ENCODE results near the gene EXOC2.
"Not testable (repeated sequence)": the region's sequence is repeated elsewhere in the genome, so short reads cannot be mapped to it uniquely, and the experiment has no call there.

The EXOC2 gene

DNA sequence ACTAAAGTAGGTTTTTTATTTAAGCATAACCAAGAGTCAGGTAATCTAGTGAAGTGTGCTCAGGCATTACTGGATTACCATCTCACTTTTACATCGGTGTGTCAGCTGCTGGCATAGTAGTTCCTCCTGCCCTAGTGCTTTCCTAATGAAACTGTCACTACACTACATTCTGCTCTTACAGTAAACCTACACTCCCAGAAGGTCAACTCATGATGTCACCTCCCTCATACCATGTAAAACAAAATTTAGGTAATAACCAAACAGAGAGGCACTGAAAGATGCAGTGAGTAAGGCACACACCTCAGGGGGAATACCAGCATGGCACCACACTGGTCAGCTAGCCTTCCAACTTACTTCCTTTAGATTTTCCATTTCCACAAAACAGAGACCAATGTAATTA lies 59.3 kb downstream of the EXOC2 start:
- DNase-seq: no peak

DNA sequence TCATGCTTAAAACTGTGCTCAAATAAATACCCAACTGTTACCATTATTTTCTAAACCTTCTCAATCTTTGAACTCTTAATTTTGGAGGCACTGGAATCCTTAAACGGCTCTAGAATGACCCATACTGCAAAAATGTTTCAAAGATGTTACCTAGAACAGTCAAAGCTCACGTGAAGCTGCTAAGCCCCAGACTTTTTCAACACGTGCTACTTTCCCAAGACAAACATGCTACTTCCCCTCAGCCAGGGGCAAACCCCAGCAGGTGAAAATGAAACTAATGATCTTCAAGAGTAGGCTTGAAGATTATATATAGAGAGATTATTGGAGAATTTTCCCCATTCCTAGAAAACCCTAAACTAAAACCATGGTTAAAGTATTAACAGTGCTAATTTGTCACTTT lies 64.2 kb downstream of the EXOC2 start:
- DNase-seq: no peak

DNA sequence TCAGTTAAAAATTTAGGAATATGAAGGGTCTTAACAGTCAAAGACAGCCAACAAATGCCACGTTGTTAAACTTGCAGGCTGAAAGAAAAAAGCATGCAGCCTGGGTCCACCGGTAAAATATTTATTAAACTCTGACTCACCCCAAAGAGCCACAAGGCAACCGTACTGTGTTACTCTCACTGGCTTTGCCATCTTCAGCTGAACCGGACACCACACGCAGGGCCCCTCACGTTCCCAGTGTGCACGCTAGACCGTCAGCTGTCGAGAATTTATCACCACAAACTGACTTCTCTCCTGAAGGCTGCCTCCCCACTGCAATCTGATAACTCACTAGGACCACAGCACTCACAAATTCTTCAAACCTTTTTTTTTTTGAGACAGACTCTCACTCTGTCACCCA lies 66.7 kb downstream of the EXOC2 start:
- DNase-seq: no peak

DNA sequence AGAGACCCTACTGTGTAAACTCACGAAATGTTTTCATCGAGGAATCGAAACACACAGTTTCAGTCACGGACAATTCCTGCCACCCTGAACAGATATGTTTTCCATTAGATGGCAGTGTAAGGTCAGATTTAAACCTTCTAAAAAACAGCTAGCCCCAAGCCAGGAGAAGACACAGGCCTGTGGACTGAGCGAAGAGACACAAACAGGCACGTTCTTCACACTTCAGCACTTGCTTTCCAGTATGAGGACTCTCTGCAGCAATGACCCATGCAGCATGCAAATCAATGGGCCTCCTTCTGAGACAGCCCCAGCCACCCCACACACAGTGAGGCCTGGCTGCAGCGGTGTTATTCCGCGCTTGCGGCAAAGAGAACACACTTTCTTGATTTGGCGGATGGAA lies 68.0 kb downstream of the EXOC2 start:
- no peak for DNase-seq

DNA sequence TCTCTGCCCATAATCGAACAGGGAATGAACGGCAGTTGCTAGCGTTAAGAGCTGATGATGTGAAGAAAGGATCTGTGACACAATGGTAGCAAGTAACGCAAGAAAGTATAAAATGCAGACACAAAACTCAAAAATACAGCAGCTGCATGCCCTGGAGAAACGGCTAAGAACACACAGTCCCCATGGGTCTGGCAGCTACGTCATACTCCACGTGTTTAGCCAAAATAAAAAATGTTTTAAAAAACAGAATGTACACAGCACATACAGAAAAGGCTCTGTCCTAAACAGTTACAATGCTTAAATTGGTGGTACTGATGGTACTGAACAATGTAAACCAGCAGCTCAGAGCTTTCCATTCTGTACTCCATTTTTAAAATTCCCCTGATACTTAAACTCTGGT lies 70.5 kb downstream of the EXOC2 start:
- no peak for DNase-seq

DNA sequence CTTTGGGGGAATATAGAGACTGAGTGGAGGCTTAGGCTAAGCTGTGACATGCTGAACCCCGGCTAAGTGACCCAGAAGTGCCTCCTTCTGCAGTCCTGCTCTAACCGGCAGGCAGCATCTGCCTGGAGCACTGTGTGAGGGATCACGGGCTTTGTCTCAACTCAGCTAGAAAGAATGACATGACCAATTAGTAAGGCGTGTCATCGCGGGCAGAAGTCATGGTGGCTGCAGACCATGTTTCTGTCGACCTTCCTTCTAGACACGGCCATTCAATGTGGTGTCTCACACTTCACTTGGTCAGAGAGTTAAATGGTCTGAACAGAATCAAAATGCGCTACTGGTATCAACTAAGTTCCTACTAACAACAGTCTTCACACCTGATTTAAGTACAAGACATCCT lies 71.0 kb downstream of the EXOC2 start:
- DNase-seq: no peak

DNA sequence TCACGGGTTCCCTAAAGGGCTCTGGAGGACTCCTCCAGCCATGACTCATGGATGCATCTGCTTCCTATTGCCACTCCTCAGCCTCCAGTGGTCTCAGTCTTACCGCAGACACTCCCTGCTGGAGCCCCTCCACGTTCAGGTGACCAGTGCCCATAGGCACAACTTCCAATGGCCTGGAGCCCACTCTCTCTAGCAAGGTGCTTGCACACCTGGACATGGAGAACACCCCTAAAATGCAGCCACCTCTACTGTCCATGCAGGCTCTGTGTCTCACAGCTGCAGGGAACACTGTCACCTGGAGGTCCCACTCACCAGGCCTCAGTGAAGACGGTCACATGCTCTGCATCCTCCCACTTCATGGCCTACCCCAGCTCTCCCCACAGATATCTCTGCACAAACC lies 72.0 kb downstream of the EXOC2 start:
- no peak for DNase-seq

DNA sequence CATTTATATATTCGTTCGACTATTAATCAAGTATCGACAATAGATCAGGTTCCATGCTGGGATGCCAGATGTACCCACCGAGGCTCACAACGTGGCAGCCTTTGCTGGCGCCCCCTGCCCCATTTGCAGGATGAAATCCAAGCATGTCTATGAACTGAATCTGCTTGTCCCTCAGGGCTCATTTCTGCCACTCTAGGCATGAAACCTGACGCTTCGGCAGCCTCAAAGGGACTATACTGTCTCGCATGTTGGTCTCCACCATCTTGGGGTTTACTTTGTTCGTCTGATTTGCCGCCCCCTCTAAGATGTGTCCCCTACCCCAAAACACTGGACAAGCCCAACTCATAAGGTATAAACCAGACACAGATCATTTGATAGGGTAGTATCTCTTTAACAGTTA lies 72.8 kb downstream of the EXOC2 start:
- no peak for DNase-seq

DNA sequence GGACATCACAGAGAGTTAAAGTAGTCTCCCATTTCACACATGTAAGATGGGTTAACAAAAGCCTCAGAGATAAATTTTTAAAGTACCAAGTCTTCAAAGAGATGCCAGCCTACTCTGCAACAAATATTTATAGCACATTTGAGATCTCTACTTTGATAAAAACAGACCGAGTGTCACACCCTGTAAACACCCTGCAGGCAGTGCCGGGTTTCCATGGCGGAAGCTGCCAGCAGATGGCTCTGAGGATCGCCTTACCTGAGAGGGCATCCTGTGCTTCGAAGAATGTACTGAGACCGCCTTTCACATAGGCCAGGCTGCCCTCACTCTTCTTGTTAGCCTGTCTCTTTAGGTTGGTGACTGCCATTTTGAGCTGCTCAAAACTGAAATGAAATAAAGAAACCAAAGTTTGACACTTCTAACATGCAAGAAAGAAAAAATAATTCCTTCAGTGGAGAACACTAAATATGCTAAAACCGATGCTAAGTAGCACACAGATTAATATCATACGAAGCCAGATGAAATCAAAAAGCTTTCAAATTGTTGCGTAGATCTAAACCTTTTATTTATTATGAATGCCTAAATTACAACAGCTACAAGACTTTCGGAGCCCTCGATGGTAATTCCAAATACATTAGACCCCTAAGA lies 75.4 kb downstream of the EXOC2 start:
- DNase-seq: peak; percentile 21

DNA sequence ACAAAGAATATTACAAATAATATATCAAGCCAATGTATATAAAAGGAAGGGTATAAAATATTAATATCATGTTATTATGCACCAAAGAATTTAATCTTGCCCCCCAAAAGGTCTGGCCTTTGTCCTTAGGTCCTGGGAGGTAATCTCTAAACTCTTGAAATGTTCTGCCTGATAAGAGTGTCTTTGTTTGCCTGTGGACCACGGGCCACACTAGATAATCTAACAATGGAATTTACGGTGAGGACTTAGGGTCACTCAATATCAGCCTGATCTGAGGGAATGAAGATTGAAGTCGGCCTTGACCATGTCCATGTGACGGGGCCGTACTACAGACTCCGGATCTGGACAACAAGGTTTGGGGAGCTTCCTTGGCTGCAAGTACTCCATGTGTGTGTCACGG lies 79.0 kb downstream of the EXOC2 start:
- no peak for DNase-seq

DNA sequence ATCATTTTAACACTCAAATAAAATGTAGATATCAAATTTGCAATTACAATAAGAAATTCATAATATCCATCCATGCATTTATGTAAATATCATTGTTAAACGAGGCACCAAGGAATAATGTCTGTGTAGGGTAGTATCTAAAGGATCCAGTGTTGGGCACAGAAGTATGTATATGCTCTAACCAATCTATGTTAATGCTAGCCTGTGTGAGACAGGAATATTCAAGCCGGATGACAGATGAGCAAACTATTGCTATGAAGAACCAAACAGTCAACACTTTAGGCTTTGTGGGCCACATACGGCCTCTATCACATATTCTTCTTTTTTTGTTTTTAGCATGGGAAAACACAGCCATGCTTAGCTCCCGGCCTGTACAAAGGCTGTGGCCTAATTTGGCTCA lies 81.0 kb downstream of the EXOC2 start:
- DNase-seq: no peak

DNA sequence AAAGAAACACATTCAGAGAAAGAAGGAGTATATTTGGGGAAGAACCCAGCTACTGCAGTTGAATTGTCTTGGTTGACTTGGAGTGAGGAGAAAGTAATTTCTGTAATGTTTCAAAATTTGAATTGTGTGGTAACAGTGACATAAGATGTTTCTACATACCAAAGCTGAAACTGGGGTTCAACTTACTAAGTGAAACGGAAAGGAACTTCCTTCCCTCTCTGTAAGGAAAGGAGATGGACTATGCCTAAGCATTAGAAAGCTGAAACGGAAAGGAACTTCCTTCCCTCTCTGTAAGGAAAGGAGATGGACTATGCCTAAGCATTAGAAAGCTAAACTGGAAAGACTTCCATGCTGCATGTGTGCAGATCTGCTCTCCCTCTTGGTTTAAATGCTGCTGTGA lies 82.1 kb downstream of the EXOC2 start:
- DNase-seq: no peak

DNA sequence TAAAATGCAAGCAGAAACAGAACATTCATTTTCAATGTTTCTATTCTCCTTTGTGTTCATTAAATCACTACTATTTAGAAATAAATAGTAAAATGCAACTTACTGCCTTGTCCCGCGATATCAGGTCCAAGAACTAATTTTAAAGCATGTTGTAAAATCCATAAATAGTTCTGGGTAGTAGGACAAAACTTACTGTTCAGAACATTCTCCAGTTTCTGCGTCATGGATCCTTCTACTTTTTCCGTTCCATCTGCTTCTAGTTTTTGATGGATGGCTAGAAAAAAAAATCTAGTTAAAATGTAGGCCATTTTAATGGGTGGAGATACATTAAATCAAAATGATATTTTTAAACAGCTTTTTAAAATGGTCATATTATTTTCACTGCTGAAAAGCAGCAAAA lies 83.0 kb downstream of the EXOC2 start:
- DNase-seq: no peak

DNA sequence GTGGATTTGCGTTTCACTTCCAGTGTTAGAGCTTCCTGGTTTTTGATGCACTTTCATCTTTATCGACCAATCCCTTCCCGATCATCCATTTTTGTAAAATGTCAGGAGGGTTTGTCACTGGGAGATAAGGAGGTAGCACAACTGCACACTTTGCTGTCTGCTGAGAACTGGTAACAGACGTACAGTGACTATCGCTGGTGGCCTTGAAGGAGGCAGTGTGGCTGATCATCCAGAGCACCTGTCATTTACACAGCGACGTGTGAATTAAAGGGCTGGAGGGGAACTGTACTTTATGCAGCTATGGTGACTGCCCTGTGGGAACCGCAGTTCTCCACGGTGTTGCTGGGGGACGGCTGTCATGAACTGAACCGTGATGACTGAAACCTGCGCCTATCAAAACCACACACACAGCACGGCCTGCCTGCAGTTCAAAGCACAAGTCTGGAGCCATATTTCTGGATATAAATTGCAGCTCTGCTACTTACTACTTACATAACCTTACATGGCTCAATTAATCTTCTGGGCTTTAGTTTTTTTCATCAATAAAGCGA lies 86.0 kb downstream of the EXOC2 start:
- DNase-seq: no peak

DNA sequence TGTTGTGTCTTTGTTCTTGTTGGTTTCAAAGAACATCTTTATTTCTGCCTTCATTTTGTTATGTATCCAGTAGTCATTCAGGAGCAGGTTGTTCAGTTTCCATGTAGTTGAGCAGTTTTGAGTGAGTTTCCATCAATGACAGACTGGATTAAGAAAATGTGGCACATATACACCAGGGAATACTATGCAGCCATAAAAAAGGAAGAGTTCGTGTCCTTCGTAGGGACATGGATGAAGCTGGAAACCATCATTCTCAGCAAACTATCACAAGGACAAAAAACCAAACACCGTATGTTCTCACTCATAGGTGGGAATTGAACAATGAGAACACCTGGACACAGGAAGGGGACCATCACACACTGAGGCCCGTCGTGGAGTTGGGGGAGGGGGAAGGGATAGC lies 87.0 kb downstream of the EXOC2 start:
- not testable (repeated sequence) for DNase-seq

DNA sequence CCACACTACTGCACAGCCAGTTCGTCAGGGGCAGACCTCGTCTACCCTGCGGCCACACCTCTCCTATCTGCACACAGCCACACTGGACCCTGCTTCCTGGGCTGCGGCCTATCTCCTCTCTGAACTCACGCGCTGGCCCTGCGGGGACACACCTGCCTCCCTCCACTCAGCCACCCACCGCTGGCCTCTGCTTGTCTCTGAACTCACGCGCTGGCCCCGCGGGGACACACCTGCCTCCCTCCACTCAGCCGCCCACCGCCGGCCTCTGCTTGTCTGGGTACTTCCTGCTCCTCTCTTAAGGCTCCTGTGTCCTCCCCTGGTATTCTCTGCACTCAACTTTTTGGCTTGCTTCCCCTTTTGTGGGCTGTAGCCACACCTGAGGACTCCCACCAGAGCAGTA lies 88.4 kb downstream of the EXOC2 start:
- no peak for DNase-seq

DNA sequence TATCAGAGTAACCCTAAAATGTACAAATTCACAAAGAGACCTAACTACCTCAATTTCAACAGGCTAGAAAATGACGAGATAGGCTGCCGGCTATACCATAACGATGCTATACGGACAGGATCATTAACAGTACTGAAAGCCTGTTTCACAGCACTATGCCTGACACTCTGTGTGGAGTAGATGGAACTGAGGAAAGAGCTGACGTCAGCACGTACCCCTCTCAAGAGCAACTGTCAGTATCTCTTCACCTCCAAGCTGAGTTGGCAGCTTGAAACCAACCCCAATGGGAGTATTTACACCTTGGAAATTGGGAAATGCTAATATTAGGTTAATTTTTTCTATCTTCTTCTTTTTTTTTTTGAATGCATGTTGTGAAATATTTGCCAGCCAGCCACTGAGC lies 89.7 kb downstream of the EXOC2 start:
- DNase-seq: no peak

DNA sequence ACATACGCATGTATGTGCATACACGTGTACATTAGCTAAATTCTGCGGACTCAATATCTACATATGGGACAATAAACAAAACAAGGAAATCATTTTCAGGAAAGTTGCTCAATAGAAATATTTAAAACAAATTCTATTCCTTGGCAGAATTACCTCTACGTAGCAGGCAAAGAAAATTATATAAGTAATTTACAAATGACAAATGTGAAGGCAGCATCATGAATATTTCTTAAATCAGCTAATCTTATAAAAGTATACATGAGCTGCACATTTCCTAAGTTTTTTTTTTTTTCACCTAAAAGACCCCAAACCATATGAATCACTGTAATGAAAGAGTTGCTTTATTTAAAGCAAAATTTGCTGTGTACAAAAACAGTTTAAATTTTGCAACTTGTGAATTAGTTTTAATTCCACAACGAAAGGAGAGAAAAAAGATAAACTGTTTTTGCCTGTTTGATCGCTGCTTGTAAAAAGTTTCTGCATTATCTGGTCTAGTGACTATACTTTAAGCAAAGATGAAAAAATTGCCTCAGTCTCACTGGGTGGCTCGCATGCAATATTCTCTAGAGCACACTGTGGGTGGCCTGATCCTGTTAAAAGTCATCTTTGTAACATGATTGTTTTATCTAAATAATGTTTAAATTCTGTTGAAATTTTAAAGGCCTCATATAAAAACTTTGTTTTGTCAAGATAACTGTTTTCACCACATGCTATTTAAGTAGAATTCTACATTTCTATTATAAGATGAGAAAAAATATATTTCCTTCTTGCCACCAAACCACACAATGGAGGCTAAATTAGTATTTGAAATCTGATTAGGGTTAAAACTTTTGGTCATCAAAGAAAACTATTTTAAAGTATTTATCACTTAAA lies 93.1 kb downstream of the EXOC2 start:
- no peak for DNase-seq

DNA sequence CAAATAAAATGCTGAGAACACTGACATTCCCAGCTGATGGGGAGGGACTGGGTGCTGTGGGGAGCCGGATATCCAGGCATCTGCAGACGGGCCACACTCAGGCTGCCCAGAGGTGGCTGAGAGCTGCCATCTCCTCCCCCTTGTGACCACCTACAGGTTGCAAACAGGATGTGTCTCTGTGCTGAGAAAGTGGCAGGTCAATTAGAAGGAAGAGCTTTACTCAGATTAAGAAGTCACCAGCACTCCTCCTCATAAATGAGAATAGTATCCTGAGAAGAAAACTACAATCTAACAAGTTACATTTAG lies 99.1 kb downstream of the EXOC2 start:
- DNase-seq: no peak

DNA sequence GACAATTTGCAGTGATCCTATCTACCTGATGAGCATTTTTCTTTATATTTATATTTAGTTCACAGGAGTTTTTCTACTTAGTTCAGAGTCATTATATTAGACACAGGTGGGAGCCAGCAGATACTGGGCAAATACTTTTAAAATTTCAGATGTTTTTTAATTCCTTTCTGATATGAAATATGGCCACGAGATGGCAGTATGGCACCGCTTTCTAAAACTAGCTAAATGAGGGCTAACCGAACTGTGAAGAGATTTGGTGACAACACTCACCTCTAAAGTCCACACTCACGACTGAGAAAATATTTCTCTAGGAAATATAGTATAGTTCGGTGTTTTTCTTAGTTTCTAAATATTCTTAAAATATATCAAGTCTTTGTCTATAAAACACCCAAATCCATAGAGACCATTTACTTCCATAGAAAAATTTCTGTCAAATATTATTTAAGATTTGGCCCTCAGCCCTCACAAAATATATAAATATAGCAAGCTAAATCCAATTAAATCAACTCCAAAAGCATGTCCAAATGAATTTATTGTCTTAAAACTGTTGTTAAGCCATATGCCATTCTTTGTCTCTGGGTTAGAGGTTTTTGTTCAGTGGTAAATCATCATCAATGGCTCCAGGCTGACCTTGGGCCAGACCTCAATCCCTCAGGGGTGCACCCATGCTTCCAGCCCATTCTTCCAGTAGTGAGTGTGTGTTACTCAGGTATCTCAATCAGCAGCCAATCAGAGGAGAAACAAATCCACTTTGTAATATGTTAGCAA lies 99.6 kb downstream of the EXOC2 start:
- peak; percentile 64 for DNase-seq

DNA sequence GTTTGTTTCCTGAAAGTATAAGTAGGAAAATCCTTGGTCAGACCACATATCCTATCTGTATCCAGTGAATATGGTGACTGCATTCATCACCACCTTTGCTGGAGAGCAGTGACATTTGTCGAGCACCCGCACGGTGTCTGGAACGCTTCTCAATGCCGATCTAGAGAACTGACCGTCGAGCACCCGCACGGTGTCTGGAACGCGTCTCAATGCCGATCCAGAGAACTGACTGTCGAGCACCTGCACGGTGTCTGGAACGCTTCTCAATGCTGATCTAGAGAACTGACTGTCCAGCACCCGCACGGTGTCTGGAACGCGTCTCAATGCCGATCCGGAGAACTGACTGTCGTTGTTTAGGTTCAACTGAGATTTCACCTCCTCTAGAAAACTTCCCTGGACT lies 103.8 kb downstream of the EXOC2 start:
- no peak for DNase-seq

DNA sequence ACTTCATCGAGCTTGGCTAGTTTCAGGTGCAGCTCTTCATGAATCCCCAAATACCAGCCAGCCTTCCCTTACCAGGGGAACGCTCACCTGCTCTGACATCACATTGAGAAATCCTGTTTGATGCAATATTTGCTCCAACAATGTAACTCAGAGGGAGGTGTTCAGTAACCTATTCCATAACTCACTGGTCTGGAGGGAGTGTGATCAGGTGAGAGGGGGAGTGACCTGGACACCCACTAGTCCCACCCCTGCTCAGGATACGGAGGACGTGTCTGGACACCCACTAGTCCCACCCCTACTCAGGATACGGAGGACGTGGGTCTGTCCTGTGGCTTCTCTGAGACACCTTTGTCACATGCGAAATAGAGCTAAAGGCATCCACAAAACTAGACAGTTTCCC lies 106.4 kb downstream of the EXOC2 start:
- no peak for DNase-seq

DNA sequence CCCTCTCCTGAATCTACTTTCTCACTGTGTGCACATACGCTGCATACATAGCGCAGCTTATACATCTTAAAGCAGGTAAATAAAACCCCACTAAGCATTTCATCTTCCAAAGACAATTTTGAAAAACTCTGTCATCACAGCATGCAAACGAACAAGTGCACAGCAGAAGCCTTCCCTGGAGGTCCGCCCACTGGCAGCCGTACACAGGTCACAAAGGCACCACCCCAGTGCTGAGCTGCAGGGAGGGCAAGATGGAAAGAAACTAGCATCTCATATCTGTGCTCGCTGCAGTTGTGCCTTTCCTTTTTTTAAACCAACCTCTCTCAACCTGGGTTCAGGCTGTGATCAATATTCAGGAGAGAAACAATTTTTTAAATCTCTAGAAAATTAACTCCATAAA lies 109.3 kb downstream of the EXOC2 start:
- no peak for DNase-seq

DNA sequence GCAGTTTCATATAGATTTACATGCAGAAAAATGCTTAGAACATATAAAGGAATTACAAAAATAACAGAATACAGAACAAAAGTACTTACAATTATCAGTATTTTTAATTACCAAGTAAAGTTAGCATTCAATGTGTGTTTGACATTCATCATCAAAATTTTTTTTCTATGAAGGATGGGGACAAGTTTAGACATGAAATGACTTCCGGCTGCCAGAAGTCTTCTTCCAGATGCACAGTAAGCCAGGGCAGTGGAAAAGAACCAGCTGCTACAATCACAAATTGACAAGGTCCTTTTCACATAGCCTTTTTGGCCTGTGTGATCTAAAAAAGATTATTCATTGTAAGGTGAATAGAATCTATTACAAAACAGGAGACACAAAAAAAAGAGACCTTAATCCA lies 109.8 kb downstream of the EXOC2 start:
- no peak for DNase-seq

All from NCI-H748 treated with DMSO at 0.1 percent for 48 hours (cell line).